Stimulated activated naive CD8-positive, alpha-beta T cell treated with anti-CD3 and anti-CD28 coated beads, Interleukin-15, amount 100 ng/mL, for 72 hours (primary cell): Measurements from ENCODE around the gene GXYLT1.
"Not testable (repeated sequence)": the region's sequence is repeated elsewhere in the genome, so short reads cannot be mapped to it uniquely, and the experiment has no call there.

Experiments
- ATAC-seq: fragments of 150-1000 bp; cut with Tn5 transposase; 2 replicates; pipeline ENCODE4 v1.10.0; 2021; ENCODE audit warnings: mild to moderate bottlenecking, moderate library complexity
- DNase-seq, 2 donors: peaks; one replicate each; pipeline ENCODE4 v3.0.0; 2021 to 2022
- H3K27ac Mint-ChIP-seq, 2 donors: one replicate each; pipeline ENCODE4 v1.8.0; 2022; ENCODE audit warnings: mild to moderate bottlenecking in 2 of 2, mixed read lengths in 2 of 2, moderate library complexity in 2 of 2
- H3K27me3 Mint-ChIP-seq: one replicate; pipeline ENCODE4 v1.8.0; 2022; ENCODE audit warnings: mixed read lengths
- H3K4me1 Mint-ChIP-seq: one replicate; pipeline ENCODE4 v1.8.0; 2022; ENCODE audit warnings: mild to moderate bottlenecking, mixed read lengths
- H3K4me3 Mint-ChIP-seq, 2 donors: one replicate each; pipeline ENCODE4 v1.8.0; 2022; ENCODE audit warnings: mild to moderate bottlenecking in 2 of 2, mixed read lengths in 2 of 2, moderate library complexity in 1 of 2
- H3K9me3 Mint-ChIP-seq, 2 donors: one replicate each; pipeline ENCODE4 v1.8.0; 2022; ENCODE audit warnings: mixed read lengths in 2 of 2

The GXYLT1 gene, protein sequence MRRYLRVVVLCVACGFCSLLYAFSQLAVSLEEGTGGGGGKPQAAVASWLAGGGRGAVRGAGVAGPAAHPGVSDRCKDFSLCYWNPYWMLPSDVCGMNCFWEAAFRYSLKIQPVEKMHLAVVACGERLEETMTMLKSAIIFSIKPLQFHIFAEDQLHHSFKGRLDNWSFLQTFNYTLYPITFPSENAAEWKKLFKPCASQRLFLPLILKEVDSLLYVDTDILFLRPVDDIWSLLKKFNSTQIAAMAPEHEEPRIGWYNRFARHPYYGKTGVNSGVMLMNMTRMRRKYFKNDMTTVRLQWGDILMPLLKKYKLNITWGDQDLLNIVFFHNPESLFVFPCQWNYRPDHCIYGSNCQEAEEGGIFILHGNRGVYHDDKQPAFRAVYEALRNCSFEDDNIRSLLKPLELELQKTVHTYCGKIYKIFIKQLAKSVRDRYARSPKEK

DNA sequence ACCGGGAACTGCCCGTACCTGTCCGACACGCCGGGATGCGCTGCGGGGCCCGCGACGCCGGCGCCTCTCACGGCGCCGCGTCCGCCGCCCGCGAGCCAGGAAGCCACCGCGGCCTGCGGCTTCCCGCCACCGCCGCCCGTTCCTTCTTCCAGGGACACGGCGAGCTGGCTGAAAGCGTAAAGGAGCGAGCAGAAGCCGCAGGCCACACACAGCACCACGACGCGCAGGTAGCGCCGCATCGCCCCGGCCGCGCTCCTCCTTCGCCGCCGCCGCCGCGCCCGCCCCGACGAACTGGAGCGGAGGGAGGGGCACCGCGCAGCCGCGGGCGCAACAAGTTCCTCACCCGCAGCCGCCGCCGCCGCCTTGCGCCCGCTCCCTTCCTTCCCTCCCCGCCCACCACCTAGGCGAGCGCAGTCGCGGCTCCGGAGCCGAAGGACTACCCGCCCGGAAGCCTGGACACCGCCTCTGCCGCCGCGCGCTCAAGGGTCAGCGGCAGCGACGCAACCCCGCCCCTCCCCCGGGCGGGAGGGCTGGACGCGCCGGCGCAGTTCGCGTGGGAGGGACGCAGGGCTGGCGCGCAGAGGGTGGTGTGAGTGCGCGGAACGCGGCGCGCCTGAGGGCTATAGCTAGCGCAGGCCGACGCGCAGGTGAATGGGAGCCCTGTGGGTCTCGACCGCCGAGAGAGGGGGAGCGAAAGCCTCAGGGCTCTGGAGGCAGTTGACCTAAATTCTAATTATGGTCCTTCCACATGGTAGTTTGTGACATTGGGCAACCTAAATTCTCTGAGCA is at the start of gene GXYLT1:
TSS of gene GXYLT1 (minus strand) at position 467 of the 789 bp plus-strand sequence. CDS start at position 239, 228 bp downstream.
- Mint-ChIP-seq H3K27me3 (no peaks in the 10 kb centered on the region), H3K4me3 (peak within 1 kb of the TSS; percentile 92 to 99), H3K4me1 (peaks cover 35% of the 10 kb centered on the region), H3K27ac (peak within 1 kb of the TSS; percentile 68 to 93), H3K9me3 (no peaks in the 10 kb centered on the region)
- DNase-seq (peak; percentile 82), ATAC-seq (peak; percentile 94)

- Mint-ChIP-seq H3K4me1 (peaks cover 8% of the 10 kb centered on the region), H3K27ac (no peak overlapping the region), H3K27me3 (no peaks in the 10 kb centered on the region), H3K4me3 (no peak overlapping the region), H3K9me3 (no peaks in the 10 kb centered on the region)
- no peak for ATAC-seq
- no peak for DNase-seq
Observed at GRCh38 chr12:42192686-42193085, 48.0 kb upstream of the GXYLT1 start.

- H3K27ac Mint-ChIP-seq, result no peak overlapping the region
Observed at GRCh38 chr12:42192258-42192657, 47.6 kb upstream of the GXYLT1 start.

DNA sequence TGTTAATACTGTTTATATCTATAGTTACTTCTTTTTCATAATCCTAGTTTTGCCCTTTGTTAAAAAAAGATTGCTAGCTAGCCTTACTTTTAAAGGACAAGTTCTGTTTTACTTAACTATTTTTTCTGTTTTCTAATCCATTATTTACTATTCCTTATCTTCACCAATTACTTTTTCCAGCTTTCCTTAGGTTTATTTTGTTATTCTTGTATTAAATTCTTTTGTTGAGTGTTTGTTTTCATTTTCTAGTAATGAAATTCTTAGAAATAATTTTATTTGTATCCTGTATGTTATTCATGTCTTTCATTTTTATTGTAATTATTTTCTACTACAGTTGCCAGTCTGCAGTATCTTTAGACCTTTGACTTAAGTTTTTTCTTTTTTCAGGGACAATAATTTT is 45.7 kb upstream of the GXYLT1 start:
- no peaks in the 10 kb centered on the region for H3K27me3 Mint-ChIP-seq
- ATAC-seq, result no peak
- no peak overlapping the region for H3K27ac Mint-ChIP-seq
- no peak overlapping the region for H3K4me3 Mint-ChIP-seq
- peaks cover 3% of the 10 kb centered on the region for H3K4me1 Mint-ChIP-seq
- H3K9me3 Mint-ChIP-seq, result no peaks in the 10 kb centered on the region
- DNase-seq, result no peak

More at GRCh38 chr12:42192258-42192657, 47.6 kb upstream of the GXYLT1 start:
- no peaks in the 10 kb centered on the region for H3K27me3 Mint-ChIP-seq
- no peak for DNase-seq
- ATAC-seq, result no peak
- H3K4me1 Mint-ChIP-seq, result peaks cover 8% of the 10 kb centered on the region
- no peaks in the 10 kb centered on the region for H3K9me3 Mint-ChIP-seq
- H3K4me3 Mint-ChIP-seq, result no peak overlapping the region

DNA sequence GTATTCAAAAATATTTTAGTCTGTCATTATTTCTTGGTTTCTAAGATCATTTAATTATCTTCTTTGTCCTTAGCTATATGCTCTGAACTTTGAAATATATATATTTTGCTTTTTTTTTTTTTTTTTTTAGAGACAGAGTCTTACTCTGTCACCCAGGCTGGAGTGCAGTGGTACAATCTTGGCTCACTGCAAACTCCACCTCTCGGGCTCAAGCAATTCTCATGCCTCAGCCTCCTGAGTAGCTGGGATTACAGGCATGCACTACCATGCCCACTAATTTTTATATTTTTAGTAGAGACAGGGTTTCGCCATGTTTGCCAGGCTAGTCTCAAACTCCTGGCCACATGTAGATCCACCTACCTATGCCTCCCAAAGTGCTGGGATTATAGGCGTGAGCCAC is 43.6 kb upstream of the GXYLT1 start:
- H3K27me3 Mint-ChIP-seq, H3K4me1 Mint-ChIP-seq, DNase-seq, ATAC-seq, H3K4me3 Mint-ChIP-seq, H3K9me3 Mint-ChIP-seq, H3K27ac Mint-ChIP-seq: not testable (repeated sequence)

GRCh38 chr12:42187799-42188198 is 43.1 kb upstream of the GXYLT1 start:
- peaks cover 14% of the 10 kb centered on the region for H3K4me1 Mint-ChIP-seq
- no peaks in the 10 kb centered on the region for H3K9me3 Mint-ChIP-seq
- ATAC-seq (no peak), DNase-seq (no peak)
- H3K27me3 Mint-ChIP-seq, result no peaks in the 10 kb centered on the region
- no peak overlapping the region for H3K4me3 Mint-ChIP-seq
- H3K27ac Mint-ChIP-seq, result no peak overlapping the region

DNA sequence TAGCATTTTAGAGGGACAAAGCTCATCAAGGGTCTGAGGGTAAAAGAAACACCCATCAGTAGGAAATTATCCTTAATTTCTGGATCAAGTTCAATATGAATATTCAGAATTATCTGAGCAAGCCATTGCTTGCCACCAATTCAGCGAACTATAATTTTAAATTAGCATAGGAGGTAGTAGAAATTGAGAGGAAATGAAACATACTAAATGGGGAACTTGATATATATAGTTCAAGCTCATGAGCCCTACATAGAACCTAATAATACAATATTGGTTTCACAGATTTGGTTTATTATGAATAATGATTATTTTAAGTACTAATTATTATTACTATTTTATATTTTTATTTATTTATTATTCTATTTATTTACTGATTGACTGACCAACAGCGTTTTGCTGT is 42.1 kb upstream of the GXYLT1 start:
- ATAC-seq (no peak), DNase-seq (no peak)
- Mint-ChIP-seq H3K4me3 (no peak overlapping the region), H3K4me1 (peaks cover 22% of the 10 kb centered on the region), H3K9me3 (no peaks in the 10 kb centered on the region), H3K27me3 (no peaks in the 10 kb centered on the region), H3K27ac (no peak overlapping the region)

- Mint-ChIP-seq H3K9me3 (peaks cover 2 to 5% of the 10 kb centered on the region in 2 donors), H3K4me3 (no peak overlapping the region), H3K27me3 (no peaks in the 10 kb centered on the region), H3K27ac (no peak overlapping the region), H3K4me1 (peaks cover 32% of the 10 kb centered on the region)
- no peak for DNase-seq
- ATAC-seq, result no peak
Observed at GRCh38 chr12:42182394-42182793, 37.7 kb upstream of the GXYLT1 start.

DNA sequence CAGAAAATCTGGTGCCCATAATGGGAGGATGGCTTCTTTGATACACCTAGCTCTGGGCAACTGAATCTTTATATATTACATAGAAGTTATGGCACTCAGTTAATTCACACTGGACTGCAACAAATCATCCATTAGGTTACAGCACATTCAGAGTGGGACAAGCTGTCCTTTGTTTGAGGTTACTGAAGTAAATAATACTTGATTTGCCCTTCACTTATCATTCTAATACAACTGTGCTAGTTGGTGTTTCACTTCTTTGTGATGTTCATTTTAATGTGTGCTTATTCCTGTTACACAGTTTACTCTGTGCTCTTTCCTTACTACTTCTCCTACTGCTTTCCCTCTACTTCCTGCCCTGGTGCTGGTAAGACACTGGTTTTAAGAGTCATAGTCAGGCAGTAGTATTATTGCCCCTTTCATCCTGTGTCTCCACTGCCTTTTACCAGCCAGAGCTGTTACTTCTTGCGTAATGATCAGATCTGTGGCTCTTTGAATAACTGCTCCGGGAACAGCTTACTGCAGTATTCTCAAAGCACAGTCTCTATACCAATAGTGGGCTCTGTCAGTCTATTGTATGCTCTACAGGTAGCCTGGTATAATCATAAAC is 36.4 kb upstream of the GXYLT1 start:
- DNase-seq (no peak), ATAC-seq (no peak)
- Mint-ChIP-seq H3K27me3 (no peaks in the 10 kb centered on the region), H3K4me3 (no peak overlapping the region), H3K27ac (no peak overlapping the region), H3K9me3 (peaks cover 7 to 15% of the 10 kb centered on the region in 2 donors), H3K4me1 (peaks cover 35% of the 10 kb centered on the region)

GRCh38 chr12:42178101-42178500 is 33.4 kb upstream of the GXYLT1 start:
- Mint-ChIP-seq H3K9me3 (peaks cover 7 to 15% of the 10 kb centered on the region in 2 donors), H3K4me1 (peaks cover 24% of the 10 kb centered on the region), H3K27me3 (no peaks in the 10 kb centered on the region), H3K27ac (no peak overlapping the region), H3K4me3 (no peak overlapping the region)
- no peak for DNase-seq
- no peak for ATAC-seq

- H3K4me3 Mint-ChIP-seq, result no peak overlapping the region
- H3K27me3 Mint-ChIP-seq, result no peaks in the 10 kb centered on the region
- ATAC-seq (no peak), DNase-seq (no peak)
- H3K4me1 Mint-ChIP-seq, result peaks cover 8% of the 10 kb centered on the region
- no peak overlapping the region for H3K27ac Mint-ChIP-seq
- H3K9me3 Mint-ChIP-seq, result peaks cover 7 to 15% of the 10 kb centered on the region in 2 donors
Observed at GRCh38 chr12:42174978-42175377, 30.3 kb upstream of the GXYLT1 start.

DNA sequence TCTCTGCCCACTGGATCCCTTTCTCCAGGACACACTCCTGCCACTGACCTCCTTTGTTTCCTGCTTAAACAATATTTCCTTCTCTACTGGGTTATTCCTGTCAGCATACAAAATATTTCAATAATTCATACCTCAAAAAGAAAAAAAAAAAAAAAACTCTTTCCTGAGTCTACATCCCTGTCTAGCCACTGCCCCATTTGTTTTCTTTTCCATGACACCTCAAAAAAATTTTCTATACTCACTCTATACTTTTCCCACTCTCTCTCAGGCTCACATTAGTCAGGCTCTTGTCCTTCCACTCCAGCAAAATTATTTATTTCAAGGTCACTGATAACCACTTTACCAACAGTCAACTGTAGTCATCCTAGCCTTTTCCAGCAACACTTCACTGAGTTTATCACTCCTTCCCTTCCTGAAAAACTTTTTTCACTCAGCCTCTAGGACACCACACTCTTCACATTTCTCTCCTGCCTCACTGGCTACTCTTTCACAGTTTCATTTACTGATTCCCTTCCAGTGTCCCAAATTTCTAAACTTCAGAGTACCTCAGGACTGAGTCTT is 29.4 kb upstream of the GXYLT1 start:
- H3K4me1 Mint-ChIP-seq, result peaks cover 8% of the 10 kb centered on the region
- H3K27me3 Mint-ChIP-seq, result no peaks in the 10 kb centered on the region
- no peak for ATAC-seq
- DNase-seq, result no peak
- H3K9me3 Mint-ChIP-seq, result peaks cover 7 to 15% of the 10 kb centered on the region in 2 donors
- no peak overlapping the region for H3K4me3 Mint-ChIP-seq
- H3K27ac Mint-ChIP-seq, result no peak overlapping the region

DNA sequence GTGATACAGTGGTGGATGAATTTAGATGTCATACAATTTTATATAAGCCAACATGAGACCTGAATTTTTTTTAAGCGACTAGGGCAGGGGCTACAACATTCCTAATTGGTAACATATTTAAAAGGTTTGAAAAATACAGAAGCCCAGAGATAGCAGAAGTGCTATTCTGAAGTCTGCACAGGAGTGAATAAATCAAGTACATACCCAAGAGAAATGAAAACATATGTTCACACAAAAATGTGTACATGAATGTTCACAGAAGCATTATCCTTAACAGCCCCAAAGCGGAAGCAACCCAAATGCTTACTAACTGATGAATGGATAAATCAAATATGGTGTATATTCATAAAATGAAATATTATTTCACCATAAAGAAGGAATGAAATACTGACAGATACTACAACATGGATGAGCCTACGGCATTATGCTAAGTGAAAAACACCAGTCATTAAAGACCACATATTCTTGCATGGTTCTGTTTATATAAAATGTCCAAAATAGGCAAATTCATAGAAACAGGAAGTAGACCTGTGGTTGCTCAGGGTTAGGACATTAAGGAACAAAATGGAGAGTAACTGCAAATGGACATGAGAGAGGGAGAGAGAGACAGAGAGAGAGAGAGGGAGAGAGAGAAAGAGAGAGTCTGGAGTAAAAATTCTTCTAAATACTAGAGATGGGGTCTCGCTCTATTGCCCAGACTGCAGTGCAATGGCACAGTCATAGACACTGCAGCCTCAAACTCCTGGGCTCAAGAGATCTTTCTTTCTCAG is 28.0 kb upstream of the GXYLT1 start:
- peaks cover 5% of the 10 kb centered on the region for H3K4me1 Mint-ChIP-seq
- no peak overlapping the region for H3K27ac Mint-ChIP-seq
- H3K27me3 Mint-ChIP-seq, result no peaks in the 10 kb centered on the region
- no peak overlapping the region for H3K4me3 Mint-ChIP-seq
- ATAC-seq (no peak), DNase-seq (no peak)
- H3K9me3 Mint-ChIP-seq, result peaks cover 7 to 12% of the 10 kb centered on the region in 2 donors

- H3K4me3 Mint-ChIP-seq, result no peak overlapping the region
- no peaks in the 10 kb centered on the region for H3K9me3 Mint-ChIP-seq
- ATAC-seq (no peak), DNase-seq (no peak)
- H3K27ac Mint-ChIP-seq, result no peak overlapping the region
- H3K4me1 Mint-ChIP-seq, result peaks cover 7% of the 10 kb centered on the region
- no peaks in the 10 kb centered on the region for H3K27me3 Mint-ChIP-seq
Observed at GRCh38 chr12:42167711-42168110, 23.0 kb upstream of the GXYLT1 start.

- H3K4me3 Mint-ChIP-seq, result no peak overlapping the region
- ATAC-seq (no peak), DNase-seq (no peak)
- no peaks in the 10 kb centered on the region for H3K27me3 Mint-ChIP-seq
- no peak overlapping the region for H3K27ac Mint-ChIP-seq
- no peaks in the 10 kb centered on the region for H3K9me3 Mint-ChIP-seq
- H3K4me1 Mint-ChIP-seq, result peaks cover 17% of the 10 kb centered on the region
Observed at GRCh38 chr12:42166501-42166900, 21.8 kb upstream of the GXYLT1 start.
